ENCODE measurements around the gene SPO11.

- TF ChIP-seq CTCF (conservative IDR thresholded peaks at IDR 0.05 in 1 of 2, IDR thresholded peaks at IDR 0.05 in 1 of 2; ENCODE audit: extremely low read depth in 1 of 2, insufficient read depth in 1 of 2, low read depth in 1 of 2, low read length in 2 of 2) (no peak), EZH2 (IDR thresholded peaks at IDR 0.05; ENCODE audit: borderline replicate concordance, low read length) (no peak)
Measured at GRCh38 chr20:57330998-57331397, 1.4 kb downstream of the SPO11 start.

Measured in mammary epithelial cell (primary cell).